HCT116 (cell line): ENCODE results near the gene EGLN3. TPM values are rescaled to one million over a fixed set of nuclear protein-coding genes. Genes with fewer than 3 reads are reported as not detected.
A peak's percentile ranks its signal among the peaks of the same experiment; 100 is the strongest.

Experiments used
- ATAC-seq: fragments of 200-7000 bp; cut with Tn5 transposase; 2 replicates; pipeline ENCODE4 v1.9.1; 2020; ENCODE audit warnings: mild to moderate bottlenecking, moderate library complexity
- BruUV-seq: library from RNA; stranded (reverse); fragments of 400-500 nt; replicated peaks from 2 replicates; lab custom pipeline; 2021; lab: Mats Ljungman, UMichigan
- CTCF ChIA-PET: fragments of 300-600 bp; sonication (Branson Sonifier 250); formaldehyde crosslinking; loops from one replicate; lab custom pipeline; 2021; ENCODE audit warnings: antibody characterized with exemption; lab: Charles Lee
- POLR2A ChIA-PET: fragments of 300-600, 350-600 bp; sonication (Branson Sonifier 250); formaldehyde crosslinking; loops from one replicate; lab custom pipeline; 2021; ENCODE audit warnings: antibody characterized with exemption; lab: Charles Lee
- RAD21 ChIA-PET, 2 experiments: fragments of 300-600 bp; sonication (Branson Sonifier 250); formaldehyde crosslinking; loops; one replicate each; lab custom pipeline; 2023; ENCODE audit warnings: low total read pairs in 2 of 2; ENCODE audit not compliant: uncharacterized antibody in 2 of 2, unreplicated experiment in 2 of 2, low non-redundant PET in 1 of 2; lab: Charles Lee
- DNase-seq: peaks from one replicate; pipeline ENCODE4 v3.0.0-alpha.2; 2010; ENCODE audit warnings: low read depth, low spot score
- H2AFZ ChIP-seq: fragments of 200-600 bp; shearing (Covaris generic), sonication (generic); 2 replicates; pipeline ENCODE4 v1.6.1; 2017; ENCODE audit warnings: low read depth, mixed run types, mixed read lengths, antibody characterized with exemption, low read length; ENCODE audit not compliant: poor library complexity, severe bottlenecking
- H3K27ac ChIP-seq: 2 replicates; pipeline ENCODE4 v1.5.1; 2012; ENCODE audit warnings: low read depth, low read length
- H3K27me3 ChIP-seq: fragments of 200-600 bp; sonication (generic); 2 replicates; pipeline ENCODE4 v1.6.1; 2016; ENCODE audit warnings: mixed run types, low read length, mixed read lengths; ENCODE audit not compliant: insufficient read depth
- H3K36me3 ChIP-seq, 2 experiments: fragments of 200-500 bp in 1 of 2; fragments of 200-600 bp in 1 of 2; sonication (Bioruptor generic) in 1 of 2; sonication (generic) in 1 of 2; 2 replicates each; pipeline versions ENCODE4 v1.5.1 to v1.6.1; 2014 to 2016; ENCODE audit warnings: low read length in 2 of 2, inconsistent platforms in 1 of 2, mixed read lengths in 1 of 2, mixed run types in 1 of 2; ENCODE audit not compliant: insufficient read depth in 2 of 2, control insufficient read depth in 1 of 2
- H3K4me1 ChIP-seq, 2 experiments: fragments of 200-600 bp in 1 of 2; sonication (generic) in 1 of 2; 2 replicates each; pipeline versions ENCODE4 v1.5.1 to v1.6.1; 2012 to 2017; ENCODE audit warnings: low read length in 2 of 2, inconsistent platforms in 1 of 2, mild to moderate bottlenecking in 1 of 2, mixed read lengths in 1 of 2, mixed run types in 1 of 2, moderate library complexity in 1 of 2; ENCODE audit not compliant: insufficient read depth in 2 of 2, control insufficient read depth in 1 of 2
- H3K4me2 ChIP-seq: fragments of 200-600 bp; sonication (generic); 2 replicates; pipeline ENCODE4 v1.6.1; 2017; ENCODE audit warnings: mixed run types, low read length, mixed read lengths
- H3K4me3 ChIP-seq, 2 experiments: fragments of 200-600 bp in 1 of 2; sonication (generic) in 1 of 2; replicated peaks in 1 of 2; 2 replicates each; pipeline ENCODE4 v1.5.1; 2011 to 2016; ENCODE audit warnings: low read length in 2 of 2, control low read depth in 1 of 2, low read depth in 1 of 2, mild to moderate bottlenecking in 1 of 2, mixed read lengths in 1 of 2, mixed run types in 1 of 2
- H3K79me2 ChIP-seq: fragments of 200-600 bp; sonication (generic); 2 replicates; pipeline ENCODE4 v1.6.1; 2017; ENCODE audit warnings: mild to moderate bottlenecking, mixed run types, low read length, moderate library complexity, mixed read lengths; ENCODE audit not compliant: insufficient read depth
- H3K9ac ChIP-seq: fragments of 200-600 bp; sonication (generic); 2 replicates; pipeline ENCODE4 v1.6.1; 2016; ENCODE audit warnings: low read length, mixed read lengths
- H3K9me2 ChIP-seq: fragments of 200-600 bp; sonication (generic), shearing (Covaris generic); 2 replicates; pipeline ENCODE4 v1.6.1; 2017; ENCODE audit warnings: mixed run types, mild to moderate bottlenecking, moderate library complexity; ENCODE audit not compliant: insufficient read depth
- H3K9me3 ChIP-seq, 2 experiments: fragments of 200-500 bp in 1 of 2; fragments of 200-600 bp in 1 of 2; sonication (Bioruptor generic) in 1 of 2; sonication (generic) in 1 of 2; 2 replicates each; pipeline ENCODE4 v1.6.1; 2014 to 2017; ENCODE audit warnings: low read length in 2 of 2, mixed read lengths in 2 of 2, inconsistent platforms in 1 of 2, low read depth in 1 of 2, mild to moderate bottlenecking in 1 of 2, mixed run types in 1 of 2, moderate library complexity in 1 of 2; ENCODE audit not compliant: control insufficient read depth in 1 of 2, insufficient read depth in 1 of 2
- H4K20me1 ChIP-seq: fragments of 200-600 bp; sonication (generic), shearing (Covaris generic); 2 replicates; pipeline ENCODE4 v1.6.1; 2017; ENCODE audit warnings: mixed run types, mild to moderate bottlenecking, moderate library complexity; ENCODE audit not compliant: insufficient read depth
- CBX3 ChIP-seq: IDR thresholded peaks from 2 replicates; pipeline ENCODE4 v1.6.1; 2012; ENCODE audit warnings: low read depth
- EZH2 ChIP-seq: fragments of 200-600 bp; sonication (generic); IDR thresholded peaks from 2 replicates; pipeline ENCODE4 v1.6.1; 2017; ENCODE audit warnings: antibody characterized with exemption, mixed run types
- EZH2phosphoT487 ChIP-seq: fragments of 200-600 bp; IDR thresholded peaks from 2 replicates; pipeline ENCODE4 v1.6.1; 2018; ENCODE audit warnings: antibody characterized with exemption, borderline replicate concordance
- FOSL1 ChIP-seq: IDR thresholded peaks from 2 replicates; pipeline ENCODE4 v1.6.1; 2012; ENCODE audit warnings: low read depth
- POLR2A ChIP-seq: IDR thresholded peaks from 2 replicates; pipeline ENCODE4 v1.7.0; 2011; ENCODE audit warnings: borderline replicate concordance; ENCODE audit not compliant: insufficient read depth, insufficient read length; ENCODE audit errors: extremely low read depth
- POLR2AphosphoS5 ChIP-seq: IDR thresholded peaks from 2 replicates; pipeline ENCODE4 v1.6.1; 2011; ENCODE audit warnings: mild to moderate bottlenecking, low read depth, low read length, moderate library complexity
- RAD21 ChIP-seq: IDR thresholded peaks from 2 replicates; pipeline ENCODE4 v1.6.1; 2012; ENCODE audit warnings: low read depth, mild to moderate bottlenecking
- SRF ChIP-seq: IDR thresholded peaks from 2 replicates; pipeline ENCODE4 v1.6.1; 2012; ENCODE audit warnings: low read depth
- TCF7L2 ChIP-seq: IDR thresholded peaks from 2 replicates; pipeline ENCODE4 v1.7.0; 2011; ENCODE audit warnings: borderline replicate concordance, inconsistent platforms; ENCODE audit not compliant: insufficient read depth, insufficient read length; ENCODE audit errors: extremely low read depth
- ZFX ChIP-seq: fragments of 450-650 bp; IDR thresholded peaks from 2 replicates; pipeline ENCODE4 v1.6.1; 2017
- intact Hi-C: fragments of 100-400 bp; cut with micrococcal nuclease; formaldehyde crosslinking; loops from 2 replicates; pipeline ENCODE4 v1.10.0; 2022
- total RNA-seq: library from RNA; stranded (reverse); gene quantifications from one replicate; pipeline ENCODE4 v1.2.1, GENCODE V29; 2021; ENCODE audit not compliant: unreplicated experiment
- TF ChIP-seq, protein P1 (sequence below): IDR thresholded peaks from 2 replicates; pipeline ENCODE4 v1.6.1; 2011; ENCODE audit warnings: mild to moderate bottlenecking, low read length, moderate library complexity; ENCODE audit not compliant: insufficient replicate concordance; ENCODE audit errors: extremely low read depth
- TF ChIP-seq, protein P2 (sequence below): IDR thresholded peaks from 2 replicates; pipeline ENCODE4 v1.6.1; 2012; ENCODE audit warnings: low read depth
- TF ChIP-seq, protein P3 (sequence below), 3 experiments: fragments of 200-600 bp in 1 of 3; sonication (generic) in 1 of 3; IDR thresholded peaks in 2 of 3; conservative IDR thresholded peaks in 1 of 3; 2 replicates each; pipeline ENCODE4 v1.5.1; 2012 to 2017; ENCODE audit warnings: low read depth in 2 of 3, low read length in 2 of 3, antibody characterized with exemption in 1 of 3, borderline replicate concordance in 1 of 3, control low read depth in 1 of 3, mild to moderate bottlenecking in 1 of 3, mixed read lengths in 1 of 3, mixed run types in 1 of 3, moderate library complexity in 1 of 3; ENCODE audit not compliant: insufficient read depth in 1 of 3

The EGLN3 gene
- total RNA-seq, 1 experiment from 2014 or later, result 13.6 TPM

DNA sequence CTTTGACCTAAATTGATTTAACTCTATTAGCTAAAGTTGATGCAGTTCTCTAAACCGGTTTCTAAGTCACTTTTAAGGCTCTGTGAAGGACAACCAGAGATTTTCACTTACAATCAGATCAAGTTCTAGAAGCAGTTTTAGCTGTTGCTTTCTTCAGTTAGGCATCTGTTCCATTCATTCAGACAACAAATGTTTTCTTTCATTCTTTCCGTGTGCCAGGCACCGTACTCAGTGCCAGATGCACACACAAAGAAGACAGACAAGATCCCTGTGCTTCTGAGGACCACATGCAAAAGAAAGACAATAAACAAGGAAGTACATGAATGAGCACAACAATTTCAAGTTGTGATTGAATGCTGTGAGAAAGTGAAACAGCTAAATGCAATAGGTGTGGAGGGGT is 11.1 kb upstream of the EGLN3 start:
- RAD21 ChIA-PET, result no interaction called here
- ATAC-seq (no peak), DNase-seq (no peak)
- Histone ChIP-seq H3K9me2 (no peaks in the 10 kb centered on the region), H4K20me1 (no peaks in the 10 kb centered on the region), H2AFZ (no peak overlapping the region), H3K27me3 (no peaks in the 10 kb centered on the region), H3K27ac (no peak overlapping the region), H3K9me3 (no peaks in the 10 kb centered on the region), H3K79me2 (no peaks in the 10 kb centered on the region), H3K36me3 (no peaks in the 10 kb centered on the region), H3K9ac (no peak overlapping the region), H3K4me2 (no peak overlapping the region), H3K4me3 (no peak overlapping the region), H3K4me1 (no peaks in the 10 kb centered on the region)
- POLR2A ChIA-PET, result no interaction called here
- CTCF ChIA-PET, result interaction anchor here (0.6 kb wide), 1 partner anchor 524 kb away, joined by 5 read pairs; no protein-coding TSS in a partner anchor
- TF ChIP-seq EZH2phosphoT487 (no peak), FOSL1 (no peak)
- TF ChIP-seq, protein P1, sequence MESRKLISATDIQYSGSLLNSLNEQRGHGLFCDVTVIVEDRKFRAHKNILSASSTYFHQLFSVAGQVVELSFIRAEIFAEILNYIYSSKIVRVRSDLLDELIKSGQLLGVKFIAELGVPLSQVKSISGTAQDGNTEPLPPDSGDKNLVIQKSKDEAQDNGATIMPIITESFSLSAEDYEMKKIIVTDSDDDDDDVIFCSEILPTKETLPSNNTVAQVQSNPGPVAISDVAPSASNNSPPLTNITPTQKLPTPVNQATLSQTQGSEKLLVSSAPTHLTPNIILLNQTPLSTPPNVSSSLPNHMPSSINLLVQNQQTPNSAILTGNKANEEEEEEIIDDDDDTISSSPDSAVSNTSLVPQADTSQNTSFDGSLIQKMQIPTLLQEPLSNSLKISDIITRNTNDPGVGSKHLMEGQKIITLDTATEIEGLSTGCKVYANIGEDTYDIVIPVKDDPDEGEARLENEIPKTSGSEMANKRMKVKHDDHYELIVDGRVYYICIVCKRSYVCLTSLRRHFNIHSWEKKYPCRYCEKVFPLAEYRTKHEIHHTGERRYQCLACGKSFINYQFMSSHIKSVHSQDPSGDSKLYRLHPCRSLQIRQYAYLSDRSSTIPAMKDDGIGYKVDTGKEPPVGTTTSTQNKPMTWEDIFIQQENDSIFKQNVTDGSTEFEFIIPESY, result no peak
- intact Hi-C loops, result no loop called here
- no TSS peak for BruUV-seq

DNA sequence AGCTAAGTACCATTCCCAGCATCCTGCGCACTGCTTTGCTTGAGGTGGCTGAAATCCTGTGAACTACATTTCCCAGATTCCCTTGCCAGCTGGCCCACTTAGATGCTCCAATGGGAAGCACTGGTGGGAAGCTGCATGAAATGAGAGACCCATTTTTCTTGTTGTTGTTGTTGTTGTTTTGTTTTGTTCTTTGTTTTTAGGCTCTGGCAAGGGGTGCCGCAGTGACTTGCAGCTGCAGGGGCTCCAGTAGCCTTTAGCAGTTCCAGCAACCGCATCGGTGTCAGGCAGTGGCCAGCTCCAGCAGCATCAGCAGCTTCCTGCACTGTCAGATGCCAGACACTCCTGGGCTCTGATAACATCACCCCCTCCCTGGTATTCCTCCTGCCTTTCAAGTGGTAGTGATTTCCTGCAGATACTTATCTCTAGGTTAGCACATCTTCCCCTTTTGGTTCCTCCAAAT is 8.8 kb upstream of the EGLN3 start:
- Histone ChIP-seq H2AFZ (no peak overlapping the region), H4K20me1 (no peaks in the 10 kb centered on the region), H3K9me3 (no peaks in the 10 kb centered on the region), H3K79me2 (no peaks in the 10 kb centered on the region), H3K4me3 (no peak overlapping the region), H3K9ac (no peak overlapping the region), H3K4me1 (no peaks in the 10 kb centered on the region), H3K4me2 (no peak overlapping the region), H3K9me2 (no peaks in the 10 kb centered on the region), H3K36me3 (no peaks in the 10 kb centered on the region), H3K27ac (no peak overlapping the region), H3K27me3 (no peaks in the 10 kb centered on the region)
- ATAC-seq (peak; percentile 49; the same call in 1 of the 2 replicates), DNase-seq (no peak)
- BruUV-seq, result no TSS peak
- intact Hi-C loops, result no loop called here
- CTCF ChIA-PET, result no interaction called here
- RAD21 ChIA-PET, result no interaction called here
- POLR2A ChIA-PET, result interaction anchor here (1.4 kb wide), 1 partner anchor 8 kb away, joined by 3 read pairs; no protein-coding TSS in a partner anchor
- TF ChIP-seq ZFX (no peak), POLR2AphosphoS5 (no peak), SRF (no peak), RAD21 (no peak), EZH2phosphoT487 (no peak), CBX3 (no peak), EZH2 (no peak), TCF7L2 (no peak), POLR2A (no peak)
- TF ChIP-seq, protein P2, sequence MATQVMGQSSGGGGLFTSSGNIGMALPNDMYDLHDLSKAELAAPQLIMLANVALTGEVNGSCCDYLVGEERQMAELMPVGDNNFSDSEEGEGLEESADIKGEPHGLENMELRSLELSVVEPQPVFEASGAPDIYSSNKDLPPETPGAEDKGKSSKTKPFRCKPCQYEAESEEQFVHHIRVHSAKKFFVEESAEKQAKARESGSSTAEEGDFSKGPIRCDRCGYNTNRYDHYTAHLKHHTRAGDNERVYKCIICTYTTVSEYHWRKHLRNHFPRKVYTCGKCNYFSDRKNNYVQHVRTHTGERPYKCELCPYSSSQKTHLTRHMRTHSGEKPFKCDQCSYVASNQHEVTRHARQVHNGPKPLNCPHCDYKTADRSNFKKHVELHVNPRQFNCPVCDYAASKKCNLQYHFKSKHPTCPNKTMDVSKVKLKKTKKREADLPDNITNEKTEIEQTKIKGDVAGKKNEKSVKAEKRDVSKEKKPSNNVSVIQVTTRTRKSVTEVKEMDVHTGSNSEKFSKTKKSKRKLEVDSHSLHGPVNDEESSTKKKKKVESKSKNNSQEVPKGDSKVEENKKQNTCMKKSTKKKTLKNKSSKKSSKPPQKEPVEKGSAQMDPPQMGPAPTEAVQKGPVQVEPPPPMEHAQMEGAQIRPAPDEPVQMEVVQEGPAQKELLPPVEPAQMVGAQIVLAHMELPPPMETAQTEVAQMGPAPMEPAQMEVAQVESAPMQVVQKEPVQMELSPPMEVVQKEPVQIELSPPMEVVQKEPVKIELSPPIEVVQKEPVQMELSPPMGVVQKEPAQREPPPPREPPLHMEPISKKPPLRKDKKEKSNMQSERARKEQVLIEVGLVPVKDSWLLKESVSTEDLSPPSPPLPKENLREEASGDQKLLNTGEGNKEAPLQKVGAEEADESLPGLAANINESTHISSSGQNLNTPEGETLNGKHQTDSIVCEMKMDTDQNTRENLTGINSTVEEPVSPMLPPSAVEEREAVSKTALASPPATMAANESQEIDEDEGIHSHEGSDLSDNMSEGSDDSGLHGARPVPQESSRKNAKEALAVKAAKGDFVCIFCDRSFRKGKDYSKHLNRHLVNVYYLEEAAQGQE, result no peak
- TF ChIP-seq, protein P3, sequence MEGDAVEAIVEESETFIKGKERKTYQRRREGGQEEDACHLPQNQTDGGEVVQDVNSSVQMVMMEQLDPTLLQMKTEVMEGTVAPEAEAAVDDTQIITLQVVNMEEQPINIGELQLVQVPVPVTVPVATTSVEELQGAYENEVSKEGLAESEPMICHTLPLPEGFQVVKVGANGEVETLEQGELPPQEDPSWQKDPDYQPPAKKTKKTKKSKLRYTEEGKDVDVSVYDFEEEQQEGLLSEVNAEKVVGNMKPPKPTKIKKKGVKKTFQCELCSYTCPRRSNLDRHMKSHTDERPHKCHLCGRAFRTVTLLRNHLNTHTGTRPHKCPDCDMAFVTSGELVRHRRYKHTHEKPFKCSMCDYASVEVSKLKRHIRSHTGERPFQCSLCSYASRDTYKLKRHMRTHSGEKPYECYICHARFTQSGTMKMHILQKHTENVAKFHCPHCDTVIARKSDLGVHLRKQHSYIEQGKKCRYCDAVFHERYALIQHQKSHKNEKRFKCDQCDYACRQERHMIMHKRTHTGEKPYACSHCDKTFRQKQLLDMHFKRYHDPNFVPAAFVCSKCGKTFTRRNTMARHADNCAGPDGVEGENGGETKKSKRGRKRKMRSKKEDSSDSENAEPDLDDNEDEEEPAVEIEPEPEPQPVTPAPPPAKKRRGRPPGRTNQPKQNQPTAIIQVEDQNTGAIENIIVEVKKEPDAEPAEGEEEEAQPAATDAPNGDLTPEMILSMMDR (IDR thresholded peaks at IDR 0.05 in 2 of 3, conservative IDR thresholded peaks at IDR 0.05 in 1 of 3; ENCODE audit: borderline replicate concordance in 1 of 3, insufficient read depth in 1 of 3, low read depth in 2 of 3, low read length in 2 of 3), result no peak
